Karpas-422 (cell line): Measurements from ENCODE around the gene SPRY2. TPM values are rescaled to one million over a fixed set of nuclear protein-coding genes. Genes with fewer than 3 reads are reported as not detected.

Experiments
- DNase-seq: peaks from one replicate; pipeline ENCODE4 v3.0.0-alpha.2; 2015
- H2AFZ ChIP-seq: fragments of 200-600 bp; sonication (generic); 2 replicates; pipeline ENCODE4 v1.6.1; 2014; ENCODE audit warnings: antibody characterized with exemption, low read length, mixed read lengths
- H3K27ac ChIP-seq: fragments of 200-600 bp; sonication (generic); 2 replicates; pipeline ENCODE4 v1.5.1; 2014; ENCODE audit warnings: mild to moderate bottlenecking, low read length, moderate library complexity
- H3K27me3 ChIP-seq: fragments of 200-600 bp; sonication (generic); 2 replicates; pipeline ENCODE4 v1.6.1; 2014; ENCODE audit warnings: low read length, mixed read lengths
- H3K36me3 ChIP-seq: fragments of 200-600 bp; sonication (generic); 2 replicates; pipeline ENCODE4 v1.6.1; 2014; ENCODE audit warnings: low read length, mixed read lengths; ENCODE audit not compliant: insufficient read depth
- H3K4me1 ChIP-seq: fragments of 200-600 bp; sonication (generic); 2 replicates; pipeline ENCODE4 v1.6.1; 2014; ENCODE audit warnings: mild to moderate bottlenecking, low read length, mixed read lengths
- H3K4me2 ChIP-seq: fragments of 200-600 bp; sonication (generic); 2 replicates; pipeline ENCODE4 v1.6.1; 2014; ENCODE audit warnings: low read length, low read depth, mild to moderate bottlenecking; ENCODE audit not compliant: poor library complexity, severe bottlenecking
- H3K4me3 ChIP-seq: fragments of 200-600 bp; sonication (generic); 2 replicates; pipeline ENCODE4 v1.5.1; 2014; ENCODE audit warnings: mild to moderate bottlenecking, antibody characterized with exemption, low read length, mixed read lengths
- H3K79me2 ChIP-seq: fragments of 200-600 bp; sonication (generic); 2 replicates; pipeline ENCODE4 v1.6.1; 2014; ENCODE audit warnings: mild to moderate bottlenecking, low read length, mixed read lengths
- H3K9ac ChIP-seq: fragments of 200-600 bp; sonication (generic); 2 replicates; pipeline ENCODE4 v1.6.0; 2014; ENCODE audit warnings: low read length
- H3K9me2 ChIP-seq: fragments of 200-600 bp; sonication (generic), shearing (Covaris generic); replicated peaks from 2 replicates; pipeline ENCODE4 v1.6.0; 2014; ENCODE audit warnings: mild to moderate bottlenecking, low read length, moderate library complexity; ENCODE audit not compliant: insufficient read depth
- H3K9me3 ChIP-seq: fragments of 300-700, 200-600 bp; sonication (generic); 2 replicates; pipeline ENCODE4 v1.6.1; 2014; ENCODE audit warnings: low read length, mixed read lengths
- H4K20me1 ChIP-seq: fragments of 200-600 bp; sonication (generic); 2 replicates; pipeline ENCODE4 v1.6.1; 2014; ENCODE audit warnings: mild to moderate bottlenecking, antibody characterized with exemption, low read length, low read depth; ENCODE audit not compliant: insufficient read depth
- total RNA-seq: library from RNA; depleted of rRNA; stranded (reverse); fragments of >200 nt; shearing (Covaris generic); gene quantifications from 2 replicates; pipeline ENCODE4 v1.2.3, GENCODE V29; 2014; ENCODE audit warnings: low replicate concordance; rRNA removed

Gene SPRY2
- total RNA-seq: not detected in 2 replicates

DNA sequence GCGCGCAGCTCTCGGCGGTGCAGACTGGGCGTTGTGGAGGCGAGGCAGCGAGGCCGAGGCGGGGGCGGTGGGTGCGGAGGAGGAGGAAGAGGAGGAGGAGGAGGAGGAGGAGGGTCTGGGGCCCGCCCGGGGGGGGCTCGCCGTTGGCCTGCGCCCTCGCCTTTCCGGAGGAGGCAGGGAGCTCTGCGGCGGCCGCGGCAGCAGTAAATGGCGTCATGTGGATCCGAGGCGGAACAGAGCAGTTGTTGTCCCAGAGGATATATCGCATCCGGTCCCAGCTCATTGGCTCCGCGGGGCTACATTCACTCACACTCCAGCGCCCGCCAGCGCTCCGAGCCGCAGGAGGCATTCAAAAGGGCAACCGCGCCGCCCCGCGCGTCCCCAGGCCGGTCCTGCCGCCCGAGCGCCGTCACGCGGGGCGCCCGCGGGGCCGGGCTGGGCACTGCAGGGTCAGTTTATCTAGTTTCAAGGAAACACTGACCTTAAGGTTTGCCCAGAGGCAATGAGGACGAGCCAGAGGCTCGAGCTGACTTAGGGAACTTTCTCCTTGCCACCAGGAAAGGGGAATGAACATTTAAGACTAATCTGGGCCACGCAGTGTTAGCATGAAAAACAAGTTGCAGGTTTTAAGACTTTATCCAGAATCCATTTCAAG lies at the start of gene SPRY2:
TSS of gene SPRY2 (minus strand) at position 26 of the 655 bp plus-strand sequence. CDS start 3,421 bp downstream, outside the sequence.
- Histone ChIP-seq H3K4me2 (no peak within 1 kb of the TSS), H3K9ac (no peak within 1 kb of the TSS), H4K20me1 (no peaks in the 10 kb centered on the region), H3K4me1 (no peaks in the 10 kb centered on the region), H2AFZ (no peak within 1 kb of the TSS), H3K79me2 (no peaks in the 10 kb centered on the region), H3K4me3 (no peak within 1 kb of the TSS), H3K27me3 (no peaks in the 10 kb centered on the region), H3K36me3 (no peaks in the 10 kb centered on the region), H3K27ac (no peak within 1 kb of the TSS), H3K9me2 (no peaks in the 10 kb centered on the region), H3K9me3 (peaks cover 7% of the 10 kb centered on the region)
- DNase-seq: no peak

DNA sequence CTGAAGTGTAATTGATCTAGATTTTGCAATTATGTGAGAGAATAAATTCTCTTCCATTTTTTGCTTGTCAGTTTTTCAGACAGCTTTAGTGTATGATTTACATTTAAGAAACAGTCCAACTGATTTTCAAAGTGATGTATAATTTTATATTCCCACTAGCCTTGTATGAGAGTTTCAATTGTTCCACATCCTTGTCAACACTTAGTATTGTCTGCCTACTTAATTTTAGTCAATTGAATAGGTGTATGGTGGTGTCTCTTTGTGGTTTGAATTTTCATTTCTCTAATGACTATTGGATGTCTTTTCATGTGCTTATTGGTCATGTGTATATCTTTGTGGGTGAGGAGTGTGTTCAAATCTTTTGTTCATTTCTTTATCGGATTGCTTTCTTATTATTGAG lies 49.4 kb upstream of the SPRY2 start:
- DNase-seq: no peak
- Histone ChIP-seq H3K9me2 (no peaks in the 10 kb centered on the region), H4K20me1 (no peaks in the 10 kb centered on the region), H3K27ac (no peak overlapping the region), H2AFZ (no peak overlapping the region), H3K27me3 (no peaks in the 10 kb centered on the region), H3K4me2 (no peak overlapping the region), H3K9ac (no peak overlapping the region), H3K4me1 (no peaks in the 10 kb centered on the region), H3K36me3 (no peaks in the 10 kb centered on the region), H3K9me3 (peaks cover 8% of the 10 kb centered on the region), H3K4me3 (no peak overlapping the region), H3K79me2 (no peaks in the 10 kb centered on the region)

GRCh38 chr13:80389073-80390038 lies 48.4 kb upstream of the SPRY2 start:
- H3K4me2 ChIP-seq: no peak overlapping the region
- H3K9ac ChIP-seq: no peak overlapping the region
- H3K4me3 ChIP-seq: no peak overlapping the region
- H3K4me1 ChIP-seq: no peaks in the 10 kb centered on the region
- H3K9me3 ChIP-seq: peaks cover 8% of the 10 kb centered on the region
- H3K27ac ChIP-seq: no peak overlapping the region
- no peak for DNase-seq
- no peaks in the 10 kb centered on the region for H3K79me2 ChIP-seq
- no peaks in the 10 kb centered on the region for H4K20me1 ChIP-seq
- no peaks in the 10 kb centered on the region for H3K9me2 ChIP-seq
- H3K36me3 ChIP-seq: no peaks in the 10 kb centered on the region
- no peak overlapping the region for H2AFZ ChIP-seq
- H3K27me3 ChIP-seq: no peaks in the 10 kb centered on the region

DNA sequence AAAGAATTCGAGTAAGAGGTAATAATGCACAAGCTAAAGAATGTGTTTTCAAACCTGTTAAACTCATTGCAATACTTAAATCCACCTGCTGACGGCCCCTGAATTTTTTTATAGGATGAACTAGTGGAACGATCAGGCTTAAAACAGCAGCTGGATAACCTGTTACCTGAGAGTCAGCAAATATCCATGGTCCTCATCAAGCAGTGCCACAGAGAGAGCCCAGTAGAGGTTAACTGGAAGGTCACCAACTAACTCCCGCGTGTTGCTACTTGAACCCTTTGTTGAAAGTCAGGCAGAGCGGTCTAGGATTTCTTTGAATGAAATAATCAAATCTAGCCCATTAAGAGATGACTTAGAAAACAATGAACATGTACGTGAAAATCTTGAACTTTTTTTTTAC lies 47.6 kb upstream of the SPRY2 start:
- H3K27ac ChIP-seq: no peak overlapping the region
- H3K36me3 ChIP-seq: no peaks in the 10 kb centered on the region
- H3K27me3 ChIP-seq: no peaks in the 10 kb centered on the region
- no peak for DNase-seq
- no peak overlapping the region for H2AFZ ChIP-seq
- H3K4me3 ChIP-seq: no peak overlapping the region
- no peak overlapping the region for H3K4me2 ChIP-seq
- H3K9me2 ChIP-seq: no peaks in the 10 kb centered on the region
- no peaks in the 10 kb centered on the region for H3K4me1 ChIP-seq
- no peak overlapping the region for H3K9ac ChIP-seq
- peaks cover 8% of the 10 kb centered on the region for H3K9me3 ChIP-seq
- no peaks in the 10 kb centered on the region for H3K79me2 ChIP-seq
- H4K20me1 ChIP-seq: no peaks in the 10 kb centered on the region

DNA sequence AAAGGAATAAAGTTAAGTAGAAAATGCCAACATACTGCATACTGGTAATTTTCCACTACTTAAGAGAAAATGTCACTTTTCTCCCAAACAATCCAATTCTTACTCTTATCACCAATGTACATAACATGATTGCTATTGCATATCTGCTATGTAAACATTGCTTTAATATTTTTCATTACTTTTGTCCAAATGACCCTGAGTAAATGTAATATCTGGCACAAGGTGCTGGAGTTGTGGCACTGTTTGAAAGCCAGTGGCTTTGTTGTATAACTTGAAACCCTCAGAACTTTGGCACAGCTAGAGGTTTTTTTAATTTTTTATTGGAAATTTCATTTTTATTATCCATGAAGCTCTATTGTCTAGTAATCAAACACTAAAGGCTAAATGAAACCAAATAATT lies 45.7 kb upstream of the SPRY2 start:
- Histone ChIP-seq H2AFZ (no peak overlapping the region), H3K79me2 (no peaks in the 10 kb centered on the region), H3K4me3 (no peak overlapping the region), H3K9me3 (peaks cover 8% of the 10 kb centered on the region), H3K27me3 (no peaks in the 10 kb centered on the region), H3K4me1 (no peaks in the 10 kb centered on the region), H3K36me3 (no peaks in the 10 kb centered on the region), H3K9ac (no peak overlapping the region), H3K4me2 (no peak overlapping the region), H3K27ac (no peak overlapping the region), H3K9me2 (no peaks in the 10 kb centered on the region), H4K20me1 (no peaks in the 10 kb centered on the region)
- no peak for DNase-seq

GRCh38 chr13:80386002-80386401 lies 45.1 kb upstream of the SPRY2 start:
- no peaks in the 10 kb centered on the region for H4K20me1 ChIP-seq
- no peak overlapping the region for H3K4me3 ChIP-seq
- no peaks in the 10 kb centered on the region; the same call in 1 of the 2 replicates for H3K9me2 ChIP-seq
- no peaks in the 10 kb centered on the region for H3K79me2 ChIP-seq
- H3K9ac ChIP-seq: no peak overlapping the region
- no peak overlapping the region for H2AFZ ChIP-seq
- DNase-seq: no peak
- H3K27me3 ChIP-seq: no peaks in the 10 kb centered on the region
- H3K4me2 ChIP-seq: no peak overlapping the region
- H3K27ac ChIP-seq: no peak overlapping the region
- H3K4me1 ChIP-seq: no peaks in the 10 kb centered on the region
- peaks cover 8% of the 10 kb centered on the region for H3K9me3 ChIP-seq
- no peaks in the 10 kb centered on the region for H3K36me3 ChIP-seq

DNA sequence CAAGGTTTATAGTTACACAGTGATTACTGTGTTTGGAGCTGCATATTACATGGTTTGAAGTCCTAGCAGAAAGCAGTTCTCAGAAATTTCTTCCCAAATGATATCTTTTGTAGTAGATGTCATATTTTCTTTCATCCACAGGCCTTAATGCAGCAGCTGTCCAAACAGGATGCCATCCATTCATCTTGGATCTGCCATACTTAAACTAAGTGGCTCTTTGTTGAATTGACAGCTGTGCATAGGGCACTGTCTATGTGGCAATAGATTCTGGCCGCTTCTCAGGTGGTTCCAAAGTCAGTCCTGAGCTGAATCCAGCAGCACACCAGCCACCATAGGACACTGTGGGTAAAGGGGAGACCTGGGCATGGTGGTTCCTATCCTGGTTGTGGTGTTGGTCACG lies 41.6 kb upstream of the SPRY2 start:
- Histone ChIP-seq H3K79me2 (no peaks in the 10 kb centered on the region), H4K20me1 (no peaks in the 10 kb centered on the region), H3K4me2 (no peak overlapping the region), H3K9me3 (peaks cover 7% of the 10 kb centered on the region; the same call in 1 of the 2 replicates), H3K9ac (no peak overlapping the region), H3K9me2 (no peaks in the 10 kb centered on the region; the same call in 1 of the 2 replicates), H3K36me3 (no peaks in the 10 kb centered on the region), H3K27me3 (no peaks in the 10 kb centered on the region), H3K4me1 (no peaks in the 10 kb centered on the region), H3K4me3 (no peak overlapping the region), H2AFZ (no peak overlapping the region), H3K27ac (no peak overlapping the region)
- DNase-seq: no peak

- H4K20me1 ChIP-seq: no peaks in the 10 kb centered on the region
- no peaks in the 10 kb centered on the region for H3K79me2 ChIP-seq
- no peaks in the 10 kb centered on the region for H3K36me3 ChIP-seq
- peaks cover 3% of the 10 kb centered on the region; the same call in 1 of the 2 replicates for H3K9me3 ChIP-seq
- no peaks in the 10 kb centered on the region; the same call in 1 of the 2 replicates for H3K9me2 ChIP-seq
- H3K27ac ChIP-seq: no peak overlapping the region
- H2AFZ ChIP-seq: no peak overlapping the region
- no peaks in the 10 kb centered on the region for H3K4me1 ChIP-seq
- H3K4me2 ChIP-seq: no peak overlapping the region
- no peak overlapping the region for H3K4me3 ChIP-seq
- no peak overlapping the region for H3K9ac ChIP-seq
- no peak for DNase-seq
- H3K27me3 ChIP-seq: no peaks in the 10 kb centered on the region
Measured at GRCh38 chr13:80379245-80379644, 38.3 kb upstream of the SPRY2 start.
